K562 (cell line): ENCODE results near the gene FBXO27. TPM values are rescaled to one million over a fixed set of nuclear protein-coding genes. Genes with fewer than 3 reads are reported as not detected.

Source experiments
- AFF1 ChIP-seq, 2 experiments: fragments of 450-650 bp; IDR thresholded peaks; 2 replicates each; pipeline ENCODE4 v1.6.1; 2018; ENCODE audit warnings: mild to moderate bottlenecking in 2 of 2, low read depth in 1 of 2; ENCODE audit not compliant: partially characterized antibody in 2 of 2
- ARNT ChIP-seq, 2 experiments: fragments of 450-650 bp; IDR thresholded peaks; 2 replicates each; pipeline ENCODE4 v1.6.1; 2016; ENCODE audit warnings: mild to moderate bottlenecking in 1 of 2
- ELK1 ChIP-seq: sonication (generic); formaldehyde crosslinking; IDR thresholded peaks from 2 replicates; pipeline ENCODE4 v1.8.1; 2022; ENCODE audit warnings: missing genetic modification reagents
- FOXJ3 ChIP-seq: sonication (generic); formaldehyde crosslinking; IDR thresholded peaks from 2 replicates; pipeline ENCODE4 v1.4.0; 2020; ENCODE audit warnings: mild to moderate bottlenecking, missing genetic modification reagents
- KAT8 ChIP-seq: fragments of 450-650 bp; IDR thresholded peaks from 2 replicates; pipeline ENCODE4 v1.6.1; 2016; ENCODE audit warnings: low read depth, mild to moderate bottlenecking
- NFIX ChIP-seq: fragments of 250-450 bp; sonication (Bioruptor Pico); IDR thresholded peaks from 2 replicates; pipeline ENCODE4 v1.4.0; 2020; ENCODE audit warnings: low read depth, mild to moderate bottlenecking, moderate library complexity
- POLR3G ChIP-seq: IDR thresholded peaks from 2 replicates; pipeline ENCODE4 v1.6.1; 2011; ENCODE audit not compliant: insufficient read length, insufficient replicate concordance; ENCODE audit errors: extremely low read depth
- SRF ChIP-seq, 2 experiments: fragments of 250-450, 450-650 bp in 1 of 2; sonication (Bioruptor Pico) in 1 of 2; sonication (generic) in 1 of 2; formaldehyde crosslinking; IDR thresholded peaks; 2 replicates each; pipeline versions ENCODE4 v1.5.0 to v1.5.1; 2020 to 2022; ENCODE audit warnings: mild to moderate bottlenecking in 1 of 2, missing genetic modification reagents in 1 of 2
- TAF1 ChIP-seq: IDR thresholded peaks from 2 replicates; pipeline ENCODE4 v1.6.1; 2011; ENCODE audit warnings: mild to moderate bottlenecking, low read length, moderate library complexity; ENCODE audit not compliant: insufficient read depth, control insufficient read depth, severe bottlenecking; ENCODE audit errors: extremely low read depth
- TCF7 ChIP-seq: sonication (generic); IDR thresholded peaks from 2 replicates; pipeline ENCODE4 v1.6.1; 2016; ENCODE audit warnings: antibody characterized with exemption, borderline replicate concordance
- ZBTB43 ChIP-seq: sonication (generic); formaldehyde crosslinking; IDR thresholded peaks from 2 replicates; pipeline ENCODE4 v1.8.0; 2023; ENCODE audit warnings: mild to moderate bottlenecking, missing genetic modification reagents
- ZC3H4 ChIP-seq: sonication (generic); formaldehyde crosslinking; IDR thresholded peaks from 2 replicates; pipeline ENCODE4 v1.9.0; 2021; ENCODE audit warnings: missing genetic modification reagents, borderline replicate concordance
- polyA plus RNA-seq, 8 experiments: library from polyadenylated mRNA; depleted of rRNA in 4 of 8; stranded (reverse) in 5 of 8; unstranded in 3 of 8; fragments of >200 nt; fragmentation: Nextera tagmentation in 2 of 8; fragmentation: Illumina TruSeq in 1 of 8; extraction: Ambion mirVana in 2 of 8; extraction: Trizol in 1 of 8; gene quantifications; 2 replicates each; pipeline versions ENCODE4 v1.2.1 to v1.2.3, GENCODE V29; 2011 to 2014; ENCODE audit warnings: inconsistent platforms in 1 of 8, missing spikeins in 1 of 8
- total RNA-seq, 7 experiments: library from RNA; depleted of rRNA in 6 of 7; stranded (reverse); fragments of >200 nt in 6 of 7; fragmentation: Illumina TruSeq in 2 of 7; extraction: Trizol in 2 of 7; gene quantifications; 2 replicates each; pipeline versions ENCODE4 v1.2.1 to v1.2.3, GENCODE V29; 2011 to 2021; ENCODE audit warnings: low replicate concordance in 1 of 7

The FBXO27 gene
- total and polyA plus RNA-seq, 9 of the 15 experiments (the other 6 are each of a cell fraction or from before 2014, with no cell fraction given): 1.8 to 11.0 (median 6.3) TPM

- TF ChIP-seq POLR3G (no peak), FOXJ3 (CRISPR knock-in tag) (no peak), KAT8 (no peak), ZC3H4 (CRISPR knock-in tag) (no peak), TAF1 (no peak), TCF7 (no peak), AFF1 (IDR thresholded peaks at IDR 0.05; ENCODE audit: low read depth in 1 of 2, partially characterized antibody in 2 of 2) (no peak), ARNT (IDR thresholded peaks at IDR 0.05) (no peak), ZBTB43 (CRISPR knock-in tag) (no peak), ELK1 (CRISPR knock-in tag) (no peak), SRF (CRISPR knock-in tag; IDR thresholded peaks at IDR 0.05) (no peak), NFIX (CRISPR knock-in tag) (no peak)
Observed at GRCh38 chr19:38975214-38975860, 57.0 kb downstream of the FBXO27 start, which contains the start of gene FBXO17 (continued).
